GM23248 (cell line): ENCODE measurements around the gene FAM117A.

Source experiments
- EZH2 ChIP-seq: fragments of 200-600 bp; sonication (generic); IDR thresholded peaks from 2 replicates; pipeline ENCODE4 v1.6.1; 2018; ENCODE audit warnings: antibody characterized with exemption, mild to moderate bottlenecking; ENCODE audit not compliant: insufficient read depth, poor library complexity, severe bottlenecking
- EZH2phosphoT487 ChIP-seq: fragments of 200-600 bp; sonication (generic); IDR thresholded peaks from 2 replicates; pipeline ENCODE4 v1.6.1; 2018; ENCODE audit warnings: antibody characterized with exemption, moderate library complexity, mild to moderate bottlenecking, low read depth; ENCODE audit not compliant: insufficient read depth

GRCh38 chr17:49764559-49765180, 739 bp upstream of the FAM117A start:
- TF ChIP-seq EZH2, result no peak
- no peak for TF ChIP-seq EZH2phosphoT487
